ENCODE measurements around the gene GRM1.

GRM1 gene

GRCh38 chr6:146211646-146212045 is 182.8 kb downstream of the GRM1 start:
- no peaks in the 10 kb centered on the region for H3K79me2 ChIP-seq (ENCODE audit: insufficient read depth, low read length)
- H2AFZ ChIP-seq (ENCODE audit: low read length) = no peak overlapping the region
- H3K9ac ChIP-seq (ENCODE audit: low read length) = no peak overlapping the region
- no peaks in the 10 kb centered on the region for H3K9me3 ChIP-seq (ENCODE audit: low read length)
- TF ChIP-seq EZH2 (IDR thresholded peaks at IDR 0.05; ENCODE audit: borderline replicate concordance, low read length) = no peak
- TF ChIP-seq, protein P1, sequence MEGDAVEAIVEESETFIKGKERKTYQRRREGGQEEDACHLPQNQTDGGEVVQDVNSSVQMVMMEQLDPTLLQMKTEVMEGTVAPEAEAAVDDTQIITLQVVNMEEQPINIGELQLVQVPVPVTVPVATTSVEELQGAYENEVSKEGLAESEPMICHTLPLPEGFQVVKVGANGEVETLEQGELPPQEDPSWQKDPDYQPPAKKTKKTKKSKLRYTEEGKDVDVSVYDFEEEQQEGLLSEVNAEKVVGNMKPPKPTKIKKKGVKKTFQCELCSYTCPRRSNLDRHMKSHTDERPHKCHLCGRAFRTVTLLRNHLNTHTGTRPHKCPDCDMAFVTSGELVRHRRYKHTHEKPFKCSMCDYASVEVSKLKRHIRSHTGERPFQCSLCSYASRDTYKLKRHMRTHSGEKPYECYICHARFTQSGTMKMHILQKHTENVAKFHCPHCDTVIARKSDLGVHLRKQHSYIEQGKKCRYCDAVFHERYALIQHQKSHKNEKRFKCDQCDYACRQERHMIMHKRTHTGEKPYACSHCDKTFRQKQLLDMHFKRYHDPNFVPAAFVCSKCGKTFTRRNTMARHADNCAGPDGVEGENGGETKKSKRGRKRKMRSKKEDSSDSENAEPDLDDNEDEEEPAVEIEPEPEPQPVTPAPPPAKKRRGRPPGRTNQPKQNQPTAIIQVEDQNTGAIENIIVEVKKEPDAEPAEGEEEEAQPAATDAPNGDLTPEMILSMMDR (IDR thresholded peaks at IDR 0.05; ENCODE audit: low read length) = no peak
- no peaks in the 10 kb centered on the region for H3K36me3 ChIP-seq (ENCODE audit: insufficient read depth, low read length)
- no peak overlapping the region for H3K4me2 ChIP-seq (ENCODE audit: low read length)
- no peaks in the 10 kb centered on the region for H3K9me2 ChIP-seq (ENCODE audit: low read depth, low read length)
- no peaks in the 10 kb centered on the region for H3K4me1 ChIP-seq (ENCODE audit: insufficient read depth, low read length, severe bottlenecking)
- no peaks in the 10 kb centered on the region for H3K27me3 ChIP-seq (ENCODE audit: insufficient read depth, low read length)
- no peaks in the 10 kb centered on the region for H3F3A ChIP-seq (ENCODE audit: insufficient read depth, low read length)
- no peak overlapping the region for H3K27ac ChIP-seq (ENCODE audit: low read depth, low read length, poor library complexity, severe bottlenecking)
- no peak overlapping the region for H3K4me3 ChIP-seq (ENCODE audit: low read depth, low read length, poor library complexity, severe bottlenecking)
- no peaks in the 10 kb centered on the region for H4K20me1 ChIP-seq (ENCODE audit: insufficient read depth, low read length)

GRCh38 chr6:146212781-146213180 is 183.9 kb downstream of the GRM1 start:
- H3K9me3 ChIP-seq (ENCODE audit: low read length) = no peaks in the 10 kb centered on the region
- no peak overlapping the region for H3K4me3 ChIP-seq (ENCODE audit: low read depth, low read length, poor library complexity, severe bottlenecking)
- no peaks in the 10 kb centered on the region for H3F3A ChIP-seq (ENCODE audit: insufficient read depth, low read length)
- H3K27ac ChIP-seq (ENCODE audit: low read depth, low read length, poor library complexity, severe bottlenecking) = no peak overlapping the region
- H3K9me2 ChIP-seq (ENCODE audit: low read depth, low read length) = no peaks in the 10 kb centered on the region
- H3K36me3 ChIP-seq (ENCODE audit: insufficient read depth, low read length) = no peaks in the 10 kb centered on the region
- no peak overlapping the region for H2AFZ ChIP-seq (ENCODE audit: low read length)
- TF ChIP-seq, protein P1 (IDR thresholded peaks at IDR 0.05; ENCODE audit: low read length) = no peak
- TF ChIP-seq EZH2 (IDR thresholded peaks at IDR 0.05; ENCODE audit: borderline replicate concordance, low read length) = no peak
- no peaks in the 10 kb centered on the region for H4K20me1 ChIP-seq (ENCODE audit: insufficient read depth, low read length)
- H3K79me2 ChIP-seq (ENCODE audit: insufficient read depth, low read length) = no peaks in the 10 kb centered on the region
- H3K9ac ChIP-seq (ENCODE audit: low read length) = no peak overlapping the region
- no peaks in the 10 kb centered on the region for H3K27me3 ChIP-seq (ENCODE audit: insufficient read depth, low read length)
- H3K4me2 ChIP-seq (ENCODE audit: low read length) = no peak overlapping the region
- no peaks in the 10 kb centered on the region for H3K4me1 ChIP-seq (ENCODE audit: insufficient read depth, low read length, severe bottlenecking)

DNA sequence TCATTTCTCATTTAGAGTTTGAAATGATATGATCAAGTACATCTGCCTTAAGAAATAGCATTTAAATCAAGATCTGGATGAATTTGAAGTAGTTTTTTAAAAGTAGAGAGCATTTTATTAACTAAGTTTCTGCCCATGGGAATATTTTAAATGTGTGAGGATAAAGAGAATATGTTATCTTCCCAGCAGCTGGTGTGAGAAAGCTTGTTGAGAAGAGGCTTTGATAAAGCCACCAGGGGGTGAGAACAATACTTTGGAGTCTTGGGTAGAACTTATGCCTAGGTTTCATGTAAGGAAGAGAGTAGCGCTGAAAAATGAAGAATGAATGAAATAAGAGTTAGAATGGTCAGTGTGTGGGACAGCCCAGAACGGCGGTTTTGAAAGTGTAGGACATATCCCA is 190.2 kb downstream of the GRM1 start:
- H3K9ac ChIP-seq (ENCODE audit: low read length) = no peak overlapping the region
- H3K79me2 ChIP-seq (ENCODE audit: insufficient read depth, low read length) = no peaks in the 10 kb centered on the region
- no peak overlapping the region for H3K27ac ChIP-seq (ENCODE audit: low read depth, low read length, poor library complexity, severe bottlenecking)
- TF ChIP-seq, protein P1 (IDR thresholded peaks at IDR 0.05; ENCODE audit: low read length) = no peak
- TF ChIP-seq EZH2 (IDR thresholded peaks at IDR 0.05; ENCODE audit: borderline replicate concordance, low read length) = no peak
- no peak overlapping the region for H3K4me3 ChIP-seq (ENCODE audit: low read depth, low read length, poor library complexity, severe bottlenecking)
- H3K4me1 ChIP-seq (ENCODE audit: insufficient read depth, low read length, severe bottlenecking) = no peaks in the 10 kb centered on the region
- no peaks in the 10 kb centered on the region for H3K36me3 ChIP-seq (ENCODE audit: insufficient read depth, low read length)
- H3K27me3 ChIP-seq (ENCODE audit: insufficient read depth, low read length) = no peaks in the 10 kb centered on the region
- no peaks in the 10 kb centered on the region for H3K9me2 ChIP-seq (ENCODE audit: low read depth, low read length)
- H2AFZ ChIP-seq (ENCODE audit: low read length) = no peak overlapping the region
- no peak overlapping the region for H3K4me2 ChIP-seq (ENCODE audit: low read length)
- H3K9me3 ChIP-seq (ENCODE audit: low read length) = no peaks in the 10 kb centered on the region
- H4K20me1 ChIP-seq (ENCODE audit: insufficient read depth, low read length) = no peaks in the 10 kb centered on the region
- no peaks in the 10 kb centered on the region for H3F3A ChIP-seq (ENCODE audit: insufficient read depth, low read length)
